NB4 (cell line): ENCODE data around the gene AFAP1L1.

Source experiments
- CTCF ChIP-seq: IDR thresholded peaks from one replicate; pipeline ENCODE4 v1.5.1; 2012; ENCODE audit warnings: low read depth, low read length
- MAX ChIP-seq: IDR thresholded peaks from 2 replicates; pipeline ENCODE4 v1.6.1; 2011; ENCODE audit warnings: low read depth, low read length
- MYC ChIP-seq: IDR thresholded peaks from 2 replicates; pipeline ENCODE4 v1.6.1; 2011; ENCODE audit warnings: low read depth, low read length
- POLR2A ChIP-seq: IDR thresholded peaks from 2 replicates; pipeline ENCODE4 v1.6.1; 2011; ENCODE audit warnings: mild to moderate bottlenecking; ENCODE audit not compliant: insufficient read length; ENCODE audit errors: extremely low read depth

- TF ChIP-seq POLR2A (no peak), CTCF (no peak), MYC (peak; percentile 91), MAX (peak; percentile 91)
Measured at GRCh38 chr5:149240354-149240998, 31.2 kb upstream of the AFAP1L1 start.
